GM23338 (cell line): ENCODE results near the gene CDK11A.

Source experiments
- CREB1 ChIP-seq: fragments of 250-450 bp; sonication (Bioruptor Pico); IDR thresholded peaks from 2 replicates; pipeline ENCODE4 v1.5.0; 2020; ENCODE audit warnings: low read depth, mild to moderate bottlenecking, moderate library complexity
- EZH2 ChIP-seq: fragments of 200-600 bp; sonication (generic); IDR thresholded peaks from one replicate; pipeline ENCODE4 v1.8.0; 2017; ENCODE audit warnings: antibody characterized with exemption, mild to moderate bottlenecking, low read depth; ENCODE audit not compliant: unreplicated experiment
- EZH2phosphoT487 ChIP-seq: fragments of 200-600 bp; sonication (generic); IDR thresholded peaks from one replicate; pipeline ENCODE4 v1.8.1; 2018; ENCODE audit warnings: antibody characterized with exemption; ENCODE audit not compliant: unreplicated experiment
- JUNB ChIP-seq: IDR thresholded peaks from one replicate; pipeline ENCODE4 v1.6.1; 2016; ENCODE audit warnings: antibody characterized with exemption; ENCODE audit not compliant: unreplicated experiment
- POLR2AphosphoS5 ChIP-seq: IDR thresholded peaks from 2 replicates; pipeline ENCODE4 v1.6.1; 2016; ENCODE audit warnings: antibody characterized with exemption, low read depth
- STAT1 ChIP-seq: IDR thresholded peaks from one replicate; pipeline ENCODE4 v1.6.1; 2016; ENCODE audit warnings: antibody characterized with exemption; ENCODE audit not compliant: unreplicated experiment
- ZNF331 ChIP-seq: fragments of 250-450 bp; sonication (Bioruptor Pico); IDR thresholded peaks from 2 replicates; pipeline ENCODE4 v1.5.0; 2020; ENCODE audit warnings: low read depth, mild to moderate bottlenecking, moderate library complexity
- TF ChIP-seq, protein P1 (sequence below), 2 experiments: fragments of 200-600 bp in 1 of 2; sonication (generic) in 1 of 2; conservative IDR thresholded peaks; 2 replicates each; pipeline versions ENCODE4 v1.5.1 to v1.6.1; 2016 to 2017; ENCODE audit warnings: antibody characterized with exemption in 2 of 2, low read depth in 2 of 2, mild to moderate bottlenecking in 2 of 2, moderate library complexity in 1 of 2
- TF ChIP-seq, protein P2 (sequence below): IDR thresholded peaks from one replicate; pipeline ENCODE4 v1.6.1; 2018; ENCODE audit warnings: antibody characterized with exemption; ENCODE audit not compliant: unreplicated experiment

DNA sequence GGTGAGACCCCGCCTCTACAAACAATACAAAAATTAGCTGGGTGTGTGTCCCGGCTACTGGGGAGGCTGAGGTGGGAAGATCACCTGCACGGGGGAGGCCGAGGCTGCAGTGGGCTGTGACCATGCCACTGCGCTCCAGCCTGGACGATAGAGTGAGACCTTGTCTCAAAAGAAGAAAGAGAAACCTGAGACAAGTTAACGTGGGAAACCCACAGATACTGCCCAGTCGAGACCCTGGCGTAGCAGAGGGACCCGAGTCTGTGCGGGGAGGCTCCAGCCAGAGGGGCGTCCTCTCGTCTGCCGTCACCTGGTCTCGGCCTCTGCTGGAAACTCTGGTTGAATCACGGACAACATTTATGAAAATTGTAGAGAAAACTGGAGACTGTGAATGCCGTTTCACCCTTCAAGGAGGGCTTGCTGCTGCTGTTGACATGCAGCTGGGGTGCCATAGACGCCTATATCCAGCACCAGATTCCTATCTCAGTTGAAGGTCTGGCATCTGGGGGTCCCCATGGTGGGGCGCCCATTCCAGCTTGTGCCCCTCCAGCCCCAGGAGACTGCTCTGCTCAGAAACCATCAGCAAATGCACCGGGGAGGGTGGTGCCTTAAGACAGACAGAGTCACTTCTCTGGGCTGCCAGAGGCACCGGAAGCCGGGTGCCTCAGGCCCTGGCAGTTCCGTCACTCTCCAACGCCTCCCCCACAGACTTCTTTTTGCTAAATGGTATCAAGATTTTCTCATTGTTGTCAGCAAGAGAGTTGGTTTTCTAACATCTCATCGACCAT, 51.8 kb downstream of the CDK11A start:
- TF ChIP-seq, protein P1, sequence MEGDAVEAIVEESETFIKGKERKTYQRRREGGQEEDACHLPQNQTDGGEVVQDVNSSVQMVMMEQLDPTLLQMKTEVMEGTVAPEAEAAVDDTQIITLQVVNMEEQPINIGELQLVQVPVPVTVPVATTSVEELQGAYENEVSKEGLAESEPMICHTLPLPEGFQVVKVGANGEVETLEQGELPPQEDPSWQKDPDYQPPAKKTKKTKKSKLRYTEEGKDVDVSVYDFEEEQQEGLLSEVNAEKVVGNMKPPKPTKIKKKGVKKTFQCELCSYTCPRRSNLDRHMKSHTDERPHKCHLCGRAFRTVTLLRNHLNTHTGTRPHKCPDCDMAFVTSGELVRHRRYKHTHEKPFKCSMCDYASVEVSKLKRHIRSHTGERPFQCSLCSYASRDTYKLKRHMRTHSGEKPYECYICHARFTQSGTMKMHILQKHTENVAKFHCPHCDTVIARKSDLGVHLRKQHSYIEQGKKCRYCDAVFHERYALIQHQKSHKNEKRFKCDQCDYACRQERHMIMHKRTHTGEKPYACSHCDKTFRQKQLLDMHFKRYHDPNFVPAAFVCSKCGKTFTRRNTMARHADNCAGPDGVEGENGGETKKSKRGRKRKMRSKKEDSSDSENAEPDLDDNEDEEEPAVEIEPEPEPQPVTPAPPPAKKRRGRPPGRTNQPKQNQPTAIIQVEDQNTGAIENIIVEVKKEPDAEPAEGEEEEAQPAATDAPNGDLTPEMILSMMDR (conservative IDR thresholded peaks at IDR 0.05; ENCODE audit: low read depth in 2 of 2): no peak
- TF ChIP-seq CREB1 (CRISPR knock-in tag): no peak
- no peak for TF ChIP-seq STAT1
- no peak for TF ChIP-seq EZH2
- TF ChIP-seq, protein P2, sequence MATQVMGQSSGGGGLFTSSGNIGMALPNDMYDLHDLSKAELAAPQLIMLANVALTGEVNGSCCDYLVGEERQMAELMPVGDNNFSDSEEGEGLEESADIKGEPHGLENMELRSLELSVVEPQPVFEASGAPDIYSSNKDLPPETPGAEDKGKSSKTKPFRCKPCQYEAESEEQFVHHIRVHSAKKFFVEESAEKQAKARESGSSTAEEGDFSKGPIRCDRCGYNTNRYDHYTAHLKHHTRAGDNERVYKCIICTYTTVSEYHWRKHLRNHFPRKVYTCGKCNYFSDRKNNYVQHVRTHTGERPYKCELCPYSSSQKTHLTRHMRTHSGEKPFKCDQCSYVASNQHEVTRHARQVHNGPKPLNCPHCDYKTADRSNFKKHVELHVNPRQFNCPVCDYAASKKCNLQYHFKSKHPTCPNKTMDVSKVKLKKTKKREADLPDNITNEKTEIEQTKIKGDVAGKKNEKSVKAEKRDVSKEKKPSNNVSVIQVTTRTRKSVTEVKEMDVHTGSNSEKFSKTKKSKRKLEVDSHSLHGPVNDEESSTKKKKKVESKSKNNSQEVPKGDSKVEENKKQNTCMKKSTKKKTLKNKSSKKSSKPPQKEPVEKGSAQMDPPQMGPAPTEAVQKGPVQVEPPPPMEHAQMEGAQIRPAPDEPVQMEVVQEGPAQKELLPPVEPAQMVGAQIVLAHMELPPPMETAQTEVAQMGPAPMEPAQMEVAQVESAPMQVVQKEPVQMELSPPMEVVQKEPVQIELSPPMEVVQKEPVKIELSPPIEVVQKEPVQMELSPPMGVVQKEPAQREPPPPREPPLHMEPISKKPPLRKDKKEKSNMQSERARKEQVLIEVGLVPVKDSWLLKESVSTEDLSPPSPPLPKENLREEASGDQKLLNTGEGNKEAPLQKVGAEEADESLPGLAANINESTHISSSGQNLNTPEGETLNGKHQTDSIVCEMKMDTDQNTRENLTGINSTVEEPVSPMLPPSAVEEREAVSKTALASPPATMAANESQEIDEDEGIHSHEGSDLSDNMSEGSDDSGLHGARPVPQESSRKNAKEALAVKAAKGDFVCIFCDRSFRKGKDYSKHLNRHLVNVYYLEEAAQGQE: no peak
- no peak for TF ChIP-seq POLR2AphosphoS5
- no peak for TF ChIP-seq JUNB
- no peak for TF ChIP-seq EZH2phosphoT487
- TF ChIP-seq ZNF331: no peak
